HG02759 (cell line): Measurements from ENCODE around the gene TMEM218.
"Not testable (repeated sequence)": the region's sequence is repeated elsewhere in the genome, so short reads cannot be mapped to it uniquely, and the experiment has no call there.

Source experiments
- ATAC-seq: cut with Tn5 transposase; IDR thresholded peaks from one replicate; pipeline ENCODE4 v1.9.1; 2021; ENCODE audit warnings: mild to moderate bottlenecking, moderate library complexity; ENCODE audit not compliant: unreplicated experiment

The TMEM218 gene

DNA sequence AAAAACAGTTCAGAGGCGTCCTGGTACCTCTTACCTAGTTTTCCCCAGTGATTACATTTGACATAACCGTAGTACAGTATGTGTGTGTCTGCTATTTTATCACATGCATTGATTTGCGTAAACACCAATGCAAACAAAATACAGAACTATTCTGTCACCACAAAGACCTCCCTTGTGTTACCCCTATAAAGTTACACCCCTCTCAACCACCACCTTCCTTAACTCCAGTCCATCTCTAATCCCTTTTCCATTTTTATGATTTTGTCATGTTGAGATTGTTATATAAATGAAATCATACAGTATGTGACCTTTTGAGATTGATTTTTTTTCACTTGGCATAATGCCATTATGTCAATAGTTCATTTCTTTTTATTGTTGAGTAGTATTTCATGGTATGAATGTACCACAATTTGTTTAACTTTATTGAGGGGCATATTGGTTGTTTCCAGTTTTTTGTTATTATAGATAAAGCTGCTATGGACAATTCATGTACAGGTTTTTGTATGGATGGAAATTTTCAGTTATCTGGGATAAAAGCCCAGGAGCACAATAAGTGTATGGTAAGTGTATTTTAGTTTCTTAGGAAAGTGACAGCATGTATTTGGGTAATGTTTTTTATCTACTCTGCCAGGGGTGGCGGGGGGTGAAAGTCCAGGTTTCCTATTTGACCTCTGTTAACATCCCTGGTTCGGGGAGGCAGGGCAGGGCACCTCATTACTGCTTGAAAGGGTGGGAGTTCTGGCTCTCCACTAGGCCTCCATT lies 54.3 kb downstream of the TMEM218 start:
- ATAC-seq: no peak

DNA sequence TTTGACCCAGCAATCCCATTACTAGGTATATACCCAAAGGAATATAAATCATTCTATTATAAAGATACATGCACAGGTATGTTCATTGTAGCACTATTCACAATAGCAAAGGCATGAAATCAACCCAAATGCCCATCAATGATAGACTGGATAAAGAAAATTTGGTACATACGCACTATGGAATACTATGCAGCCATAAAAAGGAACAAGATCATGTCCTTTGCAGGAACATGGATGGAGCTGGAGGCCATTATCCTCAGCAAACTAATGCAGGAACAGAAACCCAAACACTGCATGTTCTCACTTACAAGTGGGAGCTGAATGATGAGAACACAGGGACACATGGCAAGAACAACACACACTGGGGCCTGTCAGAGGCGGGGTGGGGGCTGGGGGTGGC lies 55.3 kb downstream of the TMEM218 start:
- ATAC-seq: not testable (repeated sequence)

DNA sequence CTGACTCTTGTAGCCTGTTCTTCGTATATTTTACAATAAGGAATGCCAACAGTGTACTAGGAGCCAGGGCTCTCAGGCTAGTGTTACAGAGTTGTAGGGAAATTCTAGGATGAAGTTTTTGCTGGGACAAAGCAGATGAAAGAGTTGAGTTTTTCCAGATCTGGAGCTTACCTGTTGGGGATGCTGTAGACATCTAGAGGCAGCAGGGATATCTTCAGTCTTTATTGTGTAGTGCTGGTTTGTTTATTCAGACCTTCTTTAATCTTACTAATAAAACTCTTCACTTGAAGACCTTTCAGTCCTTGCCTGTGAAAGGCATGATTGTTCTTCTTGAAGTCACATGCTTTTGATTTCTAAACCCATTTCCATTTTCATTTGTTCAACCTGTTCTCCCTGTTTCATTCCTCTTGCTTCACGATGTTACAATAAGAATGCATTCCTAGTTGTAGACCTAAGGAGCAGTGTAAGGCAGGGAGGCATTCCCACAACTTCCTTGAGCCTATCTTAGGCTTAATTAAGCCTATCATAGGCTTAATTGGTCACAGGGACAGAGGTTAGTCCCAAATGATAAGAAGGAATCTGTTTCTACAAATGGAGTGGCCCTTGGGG lies 56.2 kb downstream of the TMEM218 start:
- ATAC-seq: no peak

DNA sequence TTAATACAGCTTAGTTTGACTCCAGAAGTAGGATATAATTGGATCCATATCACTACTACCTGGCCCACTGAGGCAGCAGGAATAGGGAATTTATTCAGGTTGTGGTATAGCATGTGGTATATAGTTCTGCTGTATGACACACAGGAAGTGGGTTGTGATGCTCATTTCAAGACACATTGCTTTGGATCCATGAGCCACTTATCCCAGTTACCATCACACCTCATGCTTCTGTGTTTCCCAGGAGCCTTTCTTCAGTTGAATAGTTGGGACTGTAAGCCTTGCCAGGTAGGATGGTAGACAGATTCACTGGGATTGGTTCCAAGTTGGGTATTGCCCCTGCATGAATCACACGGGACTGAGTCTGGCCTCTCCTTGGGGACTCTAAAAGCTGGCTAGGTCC lies 58.3 kb downstream of the TMEM218 start:
- no peak for ATAC-seq

DNA sequence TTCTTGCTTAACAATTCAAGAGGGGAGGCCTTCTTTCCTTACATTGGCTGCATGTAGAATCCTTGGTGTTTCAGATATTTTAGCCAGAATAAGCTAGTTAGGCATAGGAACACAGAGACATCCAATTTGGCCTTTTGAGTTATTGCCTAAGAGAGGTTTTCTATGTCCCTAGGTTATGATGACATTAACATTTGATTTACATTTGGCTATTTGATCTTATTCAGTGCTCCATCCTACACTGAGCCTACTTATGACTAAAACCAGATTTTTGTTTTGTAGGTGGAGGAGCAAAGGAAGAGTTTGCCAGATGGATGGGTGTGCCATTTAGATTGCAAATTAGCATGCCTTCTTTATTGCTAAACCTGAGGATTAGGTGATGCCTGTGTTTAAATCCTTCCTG lies 59.4 kb downstream of the TMEM218 start:
- ATAC-seq: no peak

DNA sequence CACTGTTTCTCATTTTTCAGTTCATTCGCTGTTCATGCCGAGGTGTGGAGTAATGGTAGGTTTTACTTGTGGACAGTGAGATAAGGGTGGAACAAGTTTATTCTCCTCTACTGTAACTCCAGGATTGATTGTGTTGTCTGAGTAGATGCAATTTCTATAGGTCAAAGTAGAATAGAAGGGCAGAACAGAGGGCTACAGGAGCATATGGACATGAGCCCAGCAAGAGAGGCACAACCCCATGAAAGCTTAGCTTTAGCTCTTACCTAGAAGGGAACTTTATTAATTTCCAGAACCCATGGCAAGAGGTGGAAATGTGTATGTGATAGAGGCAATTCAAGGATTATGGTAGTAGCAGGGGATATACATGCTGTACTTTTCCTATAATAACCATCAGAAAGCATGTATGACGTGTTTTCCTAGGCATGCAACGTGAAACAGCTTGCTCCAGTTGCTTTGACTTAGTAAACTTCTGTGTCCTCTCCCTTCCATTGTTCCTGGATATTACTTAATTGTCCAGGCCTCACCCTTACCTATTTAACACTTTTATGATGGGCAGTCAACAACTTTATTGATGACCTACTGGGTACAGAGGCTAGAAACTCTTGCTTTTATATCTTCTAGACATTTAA lies 62.1 kb downstream of the TMEM218 start:
- no peak for ATAC-seq
